NCI-H69 (cell line): ENCODE results near the gene TEX2.
"Not testable (repeated sequence)": the region's sequence is repeated elsewhere in the genome, so short reads cannot be mapped to it uniquely, and the experiment has no call there.

Experiments used
- DNase-seq: peaks from one replicate; lab custom pipeline; 2025; lab: John Stamatoyannopoulos, UW

TEX2 gene

DNA sequence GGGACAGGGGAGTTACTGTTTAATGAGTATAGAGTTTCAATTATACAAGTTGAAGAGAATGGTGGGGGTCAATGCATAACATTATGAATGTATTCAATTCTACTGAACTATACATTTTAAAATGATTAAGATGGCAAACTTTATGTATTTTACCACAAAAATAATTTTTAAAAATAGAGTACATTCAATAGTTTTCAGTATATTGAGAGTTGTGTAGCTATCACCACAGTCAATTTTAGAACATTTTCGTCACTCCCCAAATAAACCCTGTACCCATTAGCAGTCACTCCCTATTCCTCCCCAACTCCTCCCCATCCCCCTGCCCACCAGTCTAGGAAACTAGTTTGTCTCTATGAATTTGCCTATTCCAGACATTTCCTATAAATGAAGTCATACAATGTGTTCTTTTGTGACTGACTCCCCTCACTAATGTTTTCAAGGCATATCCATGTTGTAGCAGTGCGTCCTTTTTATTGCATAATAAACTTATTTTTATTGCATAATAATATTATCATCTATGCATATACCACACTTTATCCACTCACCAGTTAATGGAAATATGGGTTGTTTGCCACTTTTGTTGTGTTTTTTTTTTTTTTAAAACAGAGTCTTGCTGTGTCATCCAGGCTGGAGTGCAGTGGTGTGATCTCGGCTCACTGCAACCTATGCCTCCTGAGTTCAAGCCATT lies 80.6 kb downstream of the TEX2 start:
- no peak for DNase-seq

DNA sequence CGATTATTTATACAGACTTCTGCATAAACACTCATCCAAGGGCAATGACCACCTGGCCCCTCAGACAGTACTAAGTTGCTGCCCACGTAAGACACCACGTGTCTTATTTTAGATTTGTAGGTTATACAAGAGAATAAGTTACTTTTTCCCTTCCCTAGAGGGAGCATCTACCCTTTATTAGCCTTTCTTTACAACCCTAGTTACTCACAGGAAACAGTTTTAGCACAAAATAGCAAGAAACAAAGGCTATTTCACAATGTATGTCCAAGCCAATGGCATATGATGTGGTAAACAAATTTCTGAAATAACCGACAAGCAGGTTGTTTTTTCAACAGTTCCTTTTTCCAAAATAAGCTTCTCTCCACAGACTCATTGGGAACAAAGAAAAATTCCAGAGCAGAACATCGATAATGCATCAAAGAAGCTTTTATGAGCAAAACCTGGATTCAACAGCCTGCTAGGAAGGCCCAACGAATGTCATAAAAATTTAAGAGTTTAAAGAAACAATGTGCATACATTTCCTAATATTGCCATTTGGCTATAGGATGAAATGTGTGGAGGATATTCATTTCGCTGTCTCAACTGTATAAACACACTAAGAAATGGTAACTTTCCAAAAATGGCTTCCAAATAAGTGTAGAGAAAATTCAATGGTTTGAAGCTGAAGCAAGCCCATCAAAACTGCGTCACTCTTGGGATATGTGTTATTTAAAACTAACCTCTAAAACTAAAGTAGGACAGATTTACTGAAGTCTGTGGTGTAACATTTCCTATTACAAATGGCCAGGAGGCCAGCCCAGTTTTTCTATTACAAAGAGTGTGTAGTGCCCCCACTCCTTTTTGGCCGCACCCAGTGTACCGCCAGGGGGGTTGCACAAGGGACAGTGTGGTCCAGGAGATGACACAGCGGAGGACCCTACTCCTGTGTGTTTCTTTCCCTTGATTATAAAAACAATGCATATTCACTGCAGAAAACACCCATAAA lies 82.7 kb downstream of the TEX2 start:
- DNase-seq, result no peak

DNA sequence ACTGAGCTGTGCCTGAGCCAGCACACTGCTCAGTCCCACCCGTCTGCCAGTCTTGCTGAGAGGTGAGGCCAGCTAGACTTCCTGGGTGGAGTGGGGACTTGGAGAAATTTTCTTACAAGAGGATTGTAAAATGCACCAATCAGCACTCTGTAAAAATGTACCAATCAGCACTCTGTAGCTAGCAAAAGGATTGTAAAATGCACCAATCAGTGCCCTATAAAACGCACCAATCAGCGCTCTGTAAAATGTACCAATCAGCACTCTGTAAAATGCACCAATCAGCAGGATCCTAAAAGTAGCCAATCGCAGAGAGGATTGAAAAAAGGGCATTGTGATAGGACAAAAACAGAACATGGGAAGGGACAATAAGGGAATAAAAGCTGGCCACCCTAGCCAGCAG lies 84.0 kb downstream of the TEX2 start:
- DNase-seq, result not testable (repeated sequence)

DNA sequence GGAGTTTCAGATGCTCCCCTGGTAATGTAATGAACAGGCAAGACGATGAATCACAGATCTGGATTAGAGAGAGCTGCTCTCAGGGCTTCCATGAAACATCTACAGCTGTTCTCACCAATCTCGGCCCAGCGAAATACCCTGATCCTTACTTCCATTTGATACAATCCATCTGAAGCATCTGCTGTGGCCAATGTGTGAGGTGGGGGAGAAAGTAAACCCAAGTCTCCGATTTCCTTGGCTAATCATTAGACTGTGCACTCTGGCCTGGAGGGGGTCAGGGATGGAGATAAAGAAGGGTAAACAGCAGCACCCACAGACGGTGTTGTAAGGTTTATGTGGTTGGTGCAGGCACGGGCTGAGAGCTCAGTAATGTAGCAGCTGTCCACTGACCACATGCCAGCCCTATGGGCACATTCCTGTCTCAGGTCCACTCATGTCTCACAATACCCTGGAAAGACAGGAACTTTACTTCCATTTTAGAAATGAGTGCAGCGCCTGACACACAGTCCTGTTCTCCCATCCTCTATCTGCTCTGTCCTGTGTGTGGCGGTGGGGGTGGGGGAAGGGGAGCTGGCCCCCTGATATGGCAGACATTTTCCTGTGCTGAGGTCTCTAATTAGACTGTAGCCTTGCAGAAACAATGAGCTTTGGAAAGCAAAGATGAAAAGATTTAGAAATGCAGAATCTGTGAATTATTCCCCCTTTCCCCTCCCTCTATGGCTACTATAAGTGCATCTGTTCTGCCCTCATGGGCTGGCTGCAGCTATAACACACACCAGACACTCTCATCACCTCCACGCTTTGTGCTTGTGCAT lies 84.8 kb downstream of the TEX2 start:
- DNase-seq, result no peak

DNA sequence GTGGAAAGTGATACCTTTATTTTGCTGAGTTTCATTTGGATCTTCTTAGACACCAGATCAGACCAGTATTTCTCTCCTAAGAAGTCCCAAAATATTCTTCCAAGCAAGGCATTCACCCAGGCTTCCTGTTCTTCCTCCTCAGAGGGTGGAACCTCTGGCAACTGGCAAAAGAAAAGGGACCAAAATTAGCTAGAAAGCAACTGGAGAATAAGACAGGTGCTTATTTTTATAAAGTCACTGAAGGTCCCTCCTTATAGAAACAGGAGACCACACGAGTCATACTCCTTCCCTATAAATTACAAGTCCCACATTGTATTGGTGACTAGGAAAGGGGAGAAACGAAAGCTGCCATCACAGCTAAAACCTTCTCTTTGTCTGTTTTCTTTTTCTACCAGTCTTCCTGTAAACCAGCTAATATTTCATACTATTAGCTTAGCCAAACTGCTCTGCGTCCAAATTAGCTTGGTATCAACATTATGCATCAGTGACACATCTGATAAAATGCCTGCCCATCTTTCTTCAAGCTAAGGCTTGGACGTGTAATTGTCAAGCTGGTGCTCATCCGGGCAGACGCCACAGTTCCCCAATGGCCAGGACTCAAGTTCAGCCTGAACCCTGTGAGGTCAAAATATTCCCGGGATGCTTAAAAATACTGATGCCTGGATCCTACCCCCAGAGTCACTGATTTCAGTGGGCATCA lies 85.6 kb downstream of the TEX2 start:
- no peak for DNase-seq

DNA sequence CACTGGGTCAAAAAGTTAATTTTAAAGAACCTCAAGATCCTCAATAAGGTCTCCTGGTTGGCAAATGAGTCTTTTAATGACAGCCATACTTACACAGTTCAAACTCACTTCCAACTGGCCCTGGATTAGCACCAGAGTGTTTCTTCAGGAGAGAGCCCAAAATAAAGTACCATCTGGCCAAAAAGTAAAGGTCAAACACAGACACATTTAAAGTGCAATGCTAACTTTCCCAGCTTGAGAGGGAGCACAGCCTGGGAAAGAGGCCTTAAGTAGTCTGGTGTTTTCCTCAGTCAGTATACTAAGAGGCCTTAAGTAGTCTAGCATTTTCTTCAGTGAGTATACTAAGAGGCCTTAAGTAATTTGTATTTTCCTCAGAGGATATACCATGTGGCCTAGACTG lies 86.5 kb downstream of the TEX2 start:
- DNase-seq, result no peak

DNA sequence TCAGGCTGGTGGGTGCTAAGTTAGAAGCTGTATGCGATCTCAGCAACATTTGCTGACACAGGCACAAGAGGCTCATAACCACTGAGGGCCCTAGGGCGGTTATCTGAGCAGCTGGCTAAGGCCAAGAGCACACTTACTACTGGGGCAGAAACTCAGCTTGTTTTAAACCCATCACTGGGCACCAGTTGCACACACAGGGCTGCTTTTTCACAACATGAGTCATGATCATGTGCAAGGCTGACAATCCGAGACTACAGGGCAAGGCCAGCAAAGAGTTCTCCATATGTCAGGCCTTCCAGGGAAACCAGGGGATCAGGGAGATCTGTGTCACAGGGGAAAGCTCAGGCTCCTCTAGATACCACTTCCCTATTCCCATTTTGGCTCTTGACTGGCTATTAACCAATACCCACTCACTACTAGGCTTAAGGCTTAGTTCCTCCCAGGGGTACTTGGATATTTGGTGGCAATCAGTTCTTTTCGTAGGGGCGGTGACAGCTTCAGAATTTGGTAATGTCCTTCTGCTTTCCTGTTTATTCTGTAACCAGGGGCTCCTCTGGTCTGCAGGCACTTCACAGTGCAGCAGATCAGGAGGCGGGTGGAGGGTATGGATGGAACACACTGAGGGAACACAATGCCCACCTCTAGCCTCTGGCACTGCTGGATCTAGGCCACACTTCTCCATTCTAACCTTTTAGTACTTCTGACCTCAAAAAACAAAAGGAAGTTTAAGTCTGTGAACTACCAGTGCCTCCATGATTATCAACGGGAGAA lies 88.2 kb downstream of the TEX2 start:
- no peak for DNase-seq

DNA sequence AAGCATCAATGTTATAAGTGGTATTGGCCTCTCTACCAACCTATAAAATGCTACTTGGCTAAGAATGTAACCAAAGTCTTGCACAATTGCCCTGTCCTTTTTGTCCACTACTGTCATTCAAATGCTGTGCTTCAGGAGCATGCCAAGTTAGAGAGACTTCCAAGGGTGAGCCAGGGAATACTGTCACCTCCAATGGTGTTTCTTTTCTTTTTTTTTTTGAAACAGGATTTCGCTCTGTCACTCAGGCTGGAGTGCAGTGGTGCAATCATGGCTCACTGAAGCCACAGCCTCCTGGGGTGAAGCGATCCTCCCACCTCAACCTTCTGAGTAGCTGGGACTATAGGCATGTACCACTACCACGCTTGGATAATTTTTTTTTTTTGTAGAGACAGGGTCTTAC lies 89.4 kb downstream of the TEX2 start:
- no peak for DNase-seq

DNA sequence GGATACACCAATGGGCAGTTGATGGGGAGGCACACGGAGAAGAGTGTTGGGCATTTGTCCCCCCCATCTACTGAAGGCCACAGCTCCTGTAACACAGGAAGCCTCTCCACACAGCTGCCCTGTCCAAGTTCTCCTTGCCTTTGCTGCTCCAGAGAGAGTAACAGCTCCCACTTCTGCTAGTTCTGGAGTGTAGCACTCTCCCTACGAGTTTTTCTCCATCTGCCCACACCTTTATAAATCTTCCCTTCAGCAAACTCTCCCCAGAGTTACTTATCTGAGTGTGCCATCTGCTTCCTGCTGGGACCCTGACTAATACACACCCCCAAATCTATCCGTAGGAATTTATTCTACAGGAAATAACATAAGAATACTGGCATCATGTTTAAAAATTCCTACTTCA lies 90.5 kb downstream of the TEX2 start:
- no peak for DNase-seq

DNA sequence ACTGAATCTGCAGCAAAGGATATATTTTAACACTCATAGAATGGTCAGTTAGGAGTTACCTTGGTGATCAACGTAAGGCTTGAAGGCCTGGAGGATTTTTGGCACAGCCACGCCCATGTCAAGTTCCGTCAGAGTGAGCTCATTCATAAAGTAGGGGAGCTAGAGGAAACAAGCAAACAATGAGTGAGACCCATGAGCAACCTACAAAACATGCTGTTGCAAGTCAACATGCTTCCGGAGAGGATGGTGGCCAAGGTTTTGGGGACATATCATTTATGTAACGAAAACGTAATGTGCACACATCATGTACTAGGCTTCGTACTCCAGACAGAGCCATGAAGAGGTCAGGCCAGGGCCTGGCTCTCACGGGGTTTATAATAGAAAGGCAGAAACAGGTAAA lies 92.0 kb downstream of the TEX2 start:
- DNase-seq, result no peak

DNA sequence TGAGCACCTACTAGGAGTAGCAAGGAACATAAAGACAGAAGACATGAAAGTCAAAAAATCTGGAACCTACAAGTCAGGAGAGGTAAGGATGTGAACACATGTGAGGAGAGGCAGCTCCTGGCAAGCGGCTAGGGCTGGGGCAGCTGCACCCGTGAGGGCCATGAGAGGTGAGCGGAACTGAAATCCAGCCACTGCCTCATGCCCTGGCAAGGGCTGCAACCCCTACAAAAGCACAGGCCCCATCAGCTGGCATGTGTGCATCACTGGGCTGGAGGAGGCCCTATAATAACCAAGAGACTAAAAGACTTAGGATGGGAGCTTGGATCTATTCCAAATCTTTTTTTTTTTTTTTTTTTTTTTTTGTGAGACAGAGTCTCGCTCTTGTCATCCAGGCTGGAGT lies 92.8 kb downstream of the TEX2 start:
- no peak for DNase-seq

DNA sequence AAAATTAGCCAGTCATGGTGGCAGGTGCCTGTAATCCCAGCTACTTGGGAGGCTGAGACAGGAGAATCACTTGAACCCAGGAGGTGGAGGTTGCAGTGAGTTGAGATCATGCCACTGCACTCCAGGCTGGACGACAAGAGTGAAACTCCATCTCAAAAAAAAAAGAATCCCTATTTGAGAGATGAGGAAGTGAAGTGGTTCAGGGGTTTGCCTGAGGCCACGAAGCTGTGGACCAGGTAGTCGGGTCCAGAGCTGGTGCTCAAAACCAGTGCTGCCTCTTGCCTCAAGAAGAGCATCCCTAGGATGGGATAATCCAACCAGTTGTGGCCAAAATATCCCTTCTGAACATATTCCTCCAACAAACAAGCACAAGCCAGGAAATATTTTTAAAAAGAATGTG lies 95.4 kb downstream of the TEX2 start:
- not testable (repeated sequence) for DNase-seq

DNA sequence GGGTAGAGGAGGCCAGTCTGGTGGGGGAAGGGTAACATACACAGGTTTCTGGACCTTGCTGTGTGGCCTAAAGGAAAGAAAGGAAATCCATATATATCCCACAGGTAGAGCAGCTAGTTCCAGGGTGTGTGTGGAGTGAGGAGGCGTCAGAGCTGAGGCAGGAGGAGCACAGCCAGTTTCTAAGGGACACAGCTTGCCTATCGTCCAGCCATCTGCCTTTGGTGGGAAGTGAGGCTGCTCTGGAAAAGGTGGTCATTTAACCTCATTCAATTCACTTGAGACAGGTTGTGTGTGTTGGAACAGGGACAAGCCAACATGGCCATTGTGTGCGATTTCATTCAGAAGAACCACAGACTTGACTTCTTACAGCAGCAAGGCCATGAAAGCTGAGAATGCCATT lies 96.2 kb downstream of the TEX2 start:
- DNase-seq, result no peak

DNA sequence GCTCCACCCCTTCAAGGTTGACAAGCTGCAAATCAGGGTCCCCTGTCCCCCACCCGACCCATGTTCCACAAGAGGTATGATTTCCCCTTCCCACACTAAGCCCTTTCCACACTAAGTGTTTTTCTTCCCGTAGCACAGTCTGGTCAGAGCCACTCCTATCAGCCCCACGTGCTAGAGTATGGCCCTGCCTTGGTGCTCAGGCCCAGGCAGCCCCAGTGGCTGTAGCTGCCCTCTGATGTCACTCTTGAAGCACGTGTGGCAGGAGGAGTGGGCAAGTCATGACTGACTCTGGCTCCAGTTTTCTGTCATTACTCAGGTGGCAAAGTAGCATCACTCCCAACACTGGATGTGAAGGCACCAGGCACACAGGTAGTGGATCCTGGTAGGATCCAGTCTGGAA lies 97.7 kb downstream of the TEX2 start:
- no peak for DNase-seq

DNA sequence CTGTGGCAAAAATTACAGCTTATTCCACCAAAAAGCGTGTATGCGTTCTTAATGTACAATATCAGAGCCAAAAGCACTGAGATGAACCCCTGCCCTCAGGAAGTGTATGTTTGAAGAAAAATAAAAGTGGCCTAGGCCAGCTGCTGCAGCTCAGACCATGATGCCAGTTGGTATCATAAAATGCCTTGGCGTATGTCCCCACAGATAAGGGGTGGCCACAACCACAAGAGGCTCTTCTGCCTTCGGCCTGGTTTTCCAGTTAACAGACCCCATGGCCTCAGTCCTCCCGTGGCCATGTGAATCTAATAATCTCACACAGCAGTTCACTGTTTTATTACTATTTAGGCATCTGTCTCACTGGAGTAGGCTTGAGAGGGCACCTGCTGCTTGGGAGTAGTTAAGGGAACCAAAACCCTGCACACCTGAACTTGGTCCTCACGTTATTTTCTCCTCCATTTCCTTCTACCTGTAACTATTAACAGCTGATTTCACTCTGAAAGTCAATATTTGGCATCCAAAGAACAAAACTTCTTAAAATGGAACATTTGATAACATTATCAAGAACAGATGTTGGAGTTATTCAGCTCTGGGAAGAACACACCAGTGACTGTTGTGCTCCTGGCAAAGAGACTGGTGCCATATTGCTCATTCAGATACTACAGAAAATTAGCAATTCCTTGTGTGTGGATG lies 98.3 kb downstream of the TEX2 start:
- DNase-seq, result no peak

DNA sequence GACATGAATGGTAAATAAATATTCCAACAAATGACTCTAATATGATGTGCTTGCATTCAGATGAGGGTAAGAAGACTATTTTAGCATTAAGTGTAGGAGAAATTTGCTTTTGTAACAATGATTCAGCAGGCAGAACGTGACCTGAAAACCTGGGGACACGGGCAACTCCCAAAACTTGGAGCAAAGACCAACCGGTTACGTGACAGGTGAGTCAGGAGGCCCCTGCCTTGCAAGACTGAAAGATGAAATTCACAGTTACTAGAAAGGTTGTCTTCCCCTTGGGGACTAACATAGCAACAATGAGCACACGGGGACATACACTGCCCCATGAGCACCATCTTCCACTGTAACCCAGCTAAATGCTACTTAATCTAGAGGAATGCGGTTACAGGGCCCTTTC lies 99.6 kb downstream of the TEX2 start:
- DNase-seq, result no peak

DNA sequence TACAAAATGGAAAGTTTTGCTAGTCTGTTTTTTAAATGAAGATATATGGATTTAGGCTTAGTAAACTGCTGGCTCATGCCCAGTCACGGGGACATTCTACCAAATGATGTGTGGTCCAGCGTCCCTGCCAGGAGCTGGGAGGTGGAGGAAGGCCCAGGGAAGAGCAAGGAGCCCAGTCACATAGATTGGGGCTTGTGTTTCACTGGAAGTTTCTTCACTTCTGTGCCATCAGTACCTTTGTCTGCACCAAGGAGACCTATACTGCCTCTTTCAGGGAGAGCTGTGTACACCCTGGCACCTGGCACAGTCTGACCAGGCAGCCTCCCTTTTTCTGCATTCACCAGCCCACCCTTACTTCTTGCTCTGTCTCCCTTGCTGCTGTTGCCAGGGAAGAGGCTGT lies 100.5 kb downstream of the TEX2 start:
- DNase-seq, result no peak

DNA sequence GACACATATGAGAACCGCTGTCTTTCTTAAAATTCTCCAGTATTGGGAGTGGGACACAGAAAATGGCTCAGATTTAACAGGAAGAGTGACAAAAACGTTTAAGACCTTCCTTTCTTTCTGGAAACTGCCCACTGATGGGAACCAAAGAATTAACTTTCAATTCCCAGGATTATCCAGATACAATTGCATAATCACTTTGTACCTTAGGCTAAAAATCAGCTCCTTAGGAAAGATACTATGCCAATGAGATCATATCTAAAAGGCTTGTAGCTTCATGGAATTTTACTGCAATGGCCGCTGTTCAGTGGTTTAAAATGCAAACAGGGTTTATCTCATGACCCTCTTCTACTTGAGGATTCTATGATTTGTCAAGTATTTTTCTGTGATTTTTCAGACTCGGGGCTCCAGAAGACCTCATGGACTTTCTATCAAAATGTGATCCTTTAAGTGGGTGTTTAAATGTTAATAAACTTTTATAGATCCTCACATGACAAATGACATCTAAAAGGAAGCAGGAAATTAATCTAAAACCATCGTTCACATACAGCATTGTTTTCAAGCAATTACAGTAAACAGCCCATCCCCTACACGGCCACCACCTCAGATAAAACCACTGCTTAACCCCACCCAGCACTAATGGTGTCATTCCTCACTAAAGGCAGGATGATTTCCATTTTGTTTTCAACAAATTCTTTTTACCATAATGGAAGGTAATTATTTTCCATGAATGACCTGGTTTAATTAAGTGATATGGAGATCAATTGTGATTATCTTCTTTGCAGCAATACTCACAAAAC lies 101.5 kb downstream of the TEX2 start:
- no peak for DNase-seq

DNA sequence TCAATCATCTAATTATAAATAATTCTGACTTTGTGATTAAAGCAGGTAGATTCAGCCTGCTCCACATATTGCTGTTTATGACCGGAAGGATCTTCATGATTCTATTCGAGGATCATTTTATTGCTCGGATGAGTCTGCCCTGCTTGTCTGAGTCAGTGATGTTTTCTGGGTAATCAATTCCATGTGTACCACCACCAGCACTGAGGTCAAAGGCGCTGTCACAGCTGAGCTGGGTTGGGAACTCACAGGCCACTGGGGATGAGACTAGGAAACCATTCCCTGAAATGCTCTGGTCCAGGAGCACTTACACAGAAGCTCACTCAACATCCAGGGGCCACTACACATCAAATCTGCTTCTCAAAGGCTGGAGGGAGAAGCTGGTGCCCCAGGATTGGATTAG lies 102.7 kb downstream of the TEX2 start:
- DNase-seq, result no peak
